Lower leg skin (tissue), 3 donors: ENCODE data around the gene ARHGAP5.

ENCODE experiments used
- CTCF ChIP-seq, 3 donors: fragments of 450-650 bp; IDR thresholded peaks; one replicate each; pipeline ENCODE4 v1.5.1; 2016; ENCODE audit warnings: antibody characterized with exemption in 3 of 3, mild to moderate bottlenecking in 3 of 3, moderate library complexity in 2 of 3
- POLR2A ChIP-seq, 2 donors: fragments of 450-650 bp; IDR thresholded peaks; one replicate each; pipeline ENCODE4 v1.6.1; 2016 to 2017; ENCODE audit warnings: antibody characterized with exemption in 2 of 2, mild to moderate bottlenecking in 1 of 2, moderate library complexity in 1 of 2

GRCh38 chr14:32099473-32099872, 22.4 kb downstream of the ARHGAP5 start:
- TF ChIP-seq CTCF (IDR thresholded peaks at IDR 0.05) (no peak), POLR2A (IDR thresholded peaks at IDR 0.05) (no peak)
